ENCODE results near the gene TMEM132C.

DNA sequence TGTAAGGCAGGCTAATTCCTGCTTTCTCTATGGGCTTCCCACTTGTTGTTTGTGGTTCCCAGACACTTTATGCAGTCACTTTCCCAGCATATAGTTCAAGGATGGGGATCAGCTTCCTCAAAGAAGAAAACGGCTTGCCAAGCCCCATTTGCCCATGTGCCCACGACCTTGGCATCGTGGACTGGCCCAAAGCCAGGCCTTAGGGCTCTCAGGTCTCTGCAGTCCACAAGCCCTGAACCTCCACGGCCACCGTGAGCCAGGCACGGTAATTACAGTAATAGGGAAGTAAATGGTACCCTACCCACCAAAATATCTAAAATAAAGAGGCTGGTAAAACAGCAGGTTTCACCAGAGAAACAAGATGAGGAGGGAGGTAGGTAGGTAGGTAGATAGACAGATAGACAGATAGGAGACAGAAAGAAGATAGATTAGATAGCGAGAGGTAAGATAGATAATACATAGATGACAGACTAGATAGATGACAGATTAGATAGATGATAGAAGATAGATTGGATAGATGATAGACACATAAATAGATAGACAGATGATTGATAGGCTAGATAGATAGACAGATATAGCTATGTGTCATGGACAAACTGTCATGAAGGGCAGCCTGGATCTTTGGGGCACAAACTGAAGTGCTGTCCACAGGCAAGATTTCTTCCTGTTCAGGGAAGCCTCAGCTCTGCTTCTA, 393.7 kb downstream of the TMEM132C start:
- TF ChIP-seq JUN (IDR thresholded peaks at IDR 0.05; ENCODE audit: borderline replicate concordance, insufficient read depth, insufficient read length, low read depth) (no peak), POLR2AphosphoS5 (IDR thresholded peaks at IDR 0.05; ENCODE audit: insufficient read depth, low read depth, low read length) (no peak), POLR2A (IDR thresholded peaks at IDR 0.05; ENCODE audit: low read depth, low read length) (no peak), EZH2 (IDR thresholded peaks at IDR 0.05; ENCODE audit: borderline replicate concordance, low read depth, low read length, severe bottlenecking) (no peak), FOS (IDR thresholded peaks at IDR 0.05; ENCODE audit: borderline replicate concordance, insufficient read depth, low read length) (no peak)
- TF ChIP-seq, protein P1, sequence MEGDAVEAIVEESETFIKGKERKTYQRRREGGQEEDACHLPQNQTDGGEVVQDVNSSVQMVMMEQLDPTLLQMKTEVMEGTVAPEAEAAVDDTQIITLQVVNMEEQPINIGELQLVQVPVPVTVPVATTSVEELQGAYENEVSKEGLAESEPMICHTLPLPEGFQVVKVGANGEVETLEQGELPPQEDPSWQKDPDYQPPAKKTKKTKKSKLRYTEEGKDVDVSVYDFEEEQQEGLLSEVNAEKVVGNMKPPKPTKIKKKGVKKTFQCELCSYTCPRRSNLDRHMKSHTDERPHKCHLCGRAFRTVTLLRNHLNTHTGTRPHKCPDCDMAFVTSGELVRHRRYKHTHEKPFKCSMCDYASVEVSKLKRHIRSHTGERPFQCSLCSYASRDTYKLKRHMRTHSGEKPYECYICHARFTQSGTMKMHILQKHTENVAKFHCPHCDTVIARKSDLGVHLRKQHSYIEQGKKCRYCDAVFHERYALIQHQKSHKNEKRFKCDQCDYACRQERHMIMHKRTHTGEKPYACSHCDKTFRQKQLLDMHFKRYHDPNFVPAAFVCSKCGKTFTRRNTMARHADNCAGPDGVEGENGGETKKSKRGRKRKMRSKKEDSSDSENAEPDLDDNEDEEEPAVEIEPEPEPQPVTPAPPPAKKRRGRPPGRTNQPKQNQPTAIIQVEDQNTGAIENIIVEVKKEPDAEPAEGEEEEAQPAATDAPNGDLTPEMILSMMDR (IDR thresholded peaks at IDR 0.05; ENCODE audit: extremely low read depth in 1 of 2, insufficient read depth in 1 of 2, low read depth in 1 of 2, low read length in 2 of 2) = no peak
- TF ChIP-seq, protein P2, sequence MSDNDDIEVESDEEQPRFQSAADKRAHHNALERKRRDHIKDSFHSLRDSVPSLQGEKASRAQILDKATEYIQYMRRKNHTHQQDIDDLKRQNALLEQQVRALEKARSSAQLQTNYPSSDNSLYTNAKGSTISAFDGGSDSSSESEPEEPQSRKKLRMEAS (IDR thresholded peaks at IDR 0.05; ENCODE audit: insufficient read depth, insufficient read length) = no peak

All from endothelial cell of umbilical vein (primary cell).